K562 (cell line): ENCODE measurements around the gene NMUR2. TPM values are rescaled to one million over a fixed set of nuclear protein-coding genes. Genes with fewer than 3 reads are reported as not detected.

Experiments
- ATAC-seq: fragments of 200-7000 bp; cut with Tn5 transposase; 3 replicates; pipeline ENCODE4 v1.9.1; 2020; ENCODE audit warnings: moderate library complexity
- BruUV-seq: library from RNA; stranded (reverse); fragments of 400-500 nt; replicated peaks from 2 replicates; lab custom pipeline; 2021; lab: Mats Ljungman, UMichigan
- CTCF ChIA-PET: fragments of 300-600 bp; formaldehyde crosslinking; extraction: SDS; loops from one replicate; lab custom pipeline; 2021; ENCODE audit warnings: low intra/inter-chr PET ratio; lab: Yijun Ruan, JAX
- POLR2A ChIA-PET: fragments of 300-600, 350-650 bp; sonication (Branson Sonifier 250); formaldehyde crosslinking; extraction: SDS; loops from one replicate; lab custom pipeline; 2021; ENCODE audit warnings: antibody characterized with exemption, inconsistent platforms; lab: Yijun Ruan, JAX
- DNase-seq, 4 experiments: peaks; one replicate each; pipeline versions ENCODE4 v3.0.0 to v3.0.0-alpha.2; 2011 to 2018; ENCODE audit warnings: low spot score in 3 of 4, mixed read lengths in 3 of 4; ENCODE audit errors: extremely low read depth in 1 of 4
- FAIRE-seq: peaks from 2 replicates; lab custom pipeline; 2011; peaks lifted over from hg19 to GRCh38; lab: Jason Lieb, UNC
- H2AFZ ChIP-seq: 2 replicates; pipeline ENCODE4 v1.6.0; 2011; ENCODE audit warnings: low read depth, low read length, control low read depth, inconsistent platforms
- H3K27ac ChIP-seq: fragments of 200-600 bp; 3 replicates; pipeline ENCODE4 v1.8.0; 2011; ENCODE audit warnings: low read depth, mild to moderate bottlenecking, control low read depth, inconsistent platforms, low read length, moderate library complexity, mixed read lengths; ENCODE audit errors: extremely low read depth
- H3K27me3 ChIP-seq, 2 experiments: fragments of 300-600 bp in 1 of 2; 2 replicates in 1 of 2; 3 replicates in 1 of 2; pipeline versions ENCODE4 v1.6.0 to v1.8.0; 2011; ENCODE audit warnings: inconsistent platforms in 2 of 2, low read length in 2 of 2, mild to moderate bottlenecking in 1 of 2, mixed read lengths in 1 of 2, moderate library complexity in 1 of 2; ENCODE audit not compliant: control insufficient read depth in 2 of 2, insufficient read depth in 2 of 2
- H3K36me3 ChIP-seq: fragments of 300-600 bp; 3 replicates; pipeline ENCODE4 v1.8.0; 2011; ENCODE audit warnings: mild to moderate bottlenecking, low read length, inconsistent platforms; ENCODE audit not compliant: control insufficient read depth, insufficient read depth
- H3K4me1 ChIP-seq, 2 experiments: fragments of 200-600 bp in 1 of 2; replicated peaks in 1 of 2; 2 replicates in 1 of 2; 3 replicates in 1 of 2; pipeline versions ENCODE4 v1.5.1 to v1.8.0; 2011; ENCODE audit warnings: inconsistent platforms in 2 of 2, low read length in 2 of 2, mild to moderate bottlenecking in 1 of 2, mixed read lengths in 1 of 2, moderate library complexity in 1 of 2; ENCODE audit not compliant: control insufficient read depth in 2 of 2, insufficient read depth in 2 of 2
- H3K4me2 ChIP-seq: 2 replicates; pipeline ENCODE4 v1.6.1; 2011; ENCODE audit warnings: low read length, control low read depth, inconsistent platforms, mixed read lengths; ENCODE audit not compliant: insufficient read depth
- H3K4me3 ChIP-seq: fragments of 200-600 bp; sonication (generic), shearing (Covaris generic); 2 replicates; pipeline ENCODE4 v1.5.1; 2016; ENCODE audit warnings: control low read depth, inconsistent platforms
- H3K79me2 ChIP-seq: fragments of 200-600 bp; 3 replicates; pipeline ENCODE4 v1.8.0; 2011; ENCODE audit warnings: low read length, inconsistent platforms; ENCODE audit not compliant: control insufficient read depth, insufficient read depth
- H3K9ac ChIP-seq, 2 experiments: 2 replicates each; pipeline versions ENCODE4 v1.6.0 to v1.6.1; 2011; ENCODE audit warnings: low read depth in 2 of 2, low read length in 2 of 2, control low read depth in 1 of 2, inconsistent platforms in 1 of 2, mild to moderate bottlenecking in 1 of 2, mixed read lengths in 1 of 2; ENCODE audit not compliant: insufficient read depth in 1 of 2
- H3K9me1 ChIP-seq: one replicate; pipeline ENCODE4 v1.6.0; 2011; ENCODE audit warnings: inconsistent platforms, mild to moderate bottlenecking, low read length, moderate library complexity; ENCODE audit not compliant: control insufficient read depth, insufficient read depth
- H3K9me3 ChIP-seq: replicated peaks from 2 replicates; pipeline ENCODE4 v1.5.1; 2011; ENCODE audit warnings: low read depth, low read length, inconsistent platforms; ENCODE audit not compliant: control insufficient read depth, insufficient read depth
- H4K20me1 ChIP-seq: replicated peaks from 2 replicates; pipeline ENCODE4 v1.6.1; 2011; ENCODE audit warnings: low read length, inconsistent platforms, mixed read lengths; ENCODE audit not compliant: control insufficient read depth, insufficient read depth
- ZC3H11A ChIP-seq: IDR thresholded peaks from 2 replicates; pipeline ENCODE4 v1.6.1; 2012; ENCODE audit warnings: low read depth, low read length, improper control_type of control experiment
- WGBS: fragments of 100-300 bp; shearing (Covaris generic); methylation state at CpG from one replicate; pipeline ENCODE4 v1.1.6; 2016; ENCODE audit warnings: low coverage, mixed read lengths; ENCODE audit not compliant: insufficient coverage; ENCODE audit errors: missing lambda C conversion rate; 5-methylcytosine and 5-hydroxymethylcytosine counted together
- in situ Hi-C: fragments of 300-500 bp; cut with MboI; formaldehyde crosslinking; loops from 4 replicates; pipeline ENCODE4 v1.15.0; 2018; ENCODE audit warnings: inconsistent platforms, mixed read lengths
- intact Hi-C: fragments of 100-400 bp; cut with micrococcal nuclease; formaldehyde crosslinking; loops from 2 replicates; pipeline ENCODE4 v1.14.2; 2022
- polyA plus RNA-seq, 8 experiments: library from polyadenylated mRNA; depleted of rRNA in 4 of 8; stranded (reverse) in 5 of 8; unstranded in 3 of 8; fragments of >200 nt; fragmentation: Nextera tagmentation in 2 of 8; fragmentation: Illumina TruSeq in 1 of 8; extraction: Ambion mirVana in 2 of 8; extraction: Trizol in 1 of 8; gene quantifications; 2 replicates each; pipeline versions ENCODE4 v1.2.1 to v1.2.3, GENCODE V29; 2011 to 2014; ENCODE audit warnings: inconsistent platforms in 1 of 8, missing spikeins in 1 of 8
- total RNA-seq, 7 experiments: library from RNA; depleted of rRNA in 6 of 7; stranded (reverse); fragments of >200 nt in 6 of 7; fragmentation: Illumina TruSeq in 2 of 7; extraction: Trizol in 2 of 7; gene quantifications; 2 replicates each; pipeline versions ENCODE4 v1.2.1 to v1.2.3, GENCODE V29; 2011 to 2021; ENCODE audit warnings: low replicate concordance in 1 of 7
- TF ChIP-seq, protein P1 (sequence below): sonication (generic); formaldehyde crosslinking; IDR thresholded peaks from 2 replicates; pipeline ENCODE4 v1.8.1; 2023; ENCODE audit warnings: mild to moderate bottlenecking, missing genetic modification reagents
- TF ChIP-seq, protein P2 (sequence below), 3 experiments: fragments of 200-800 bp in 1 of 3; sonication (Bioruptor generic) in 1 of 3; sonication (generic) in 1 of 3; formaldehyde crosslinking in 1 of 3; IDR thresholded peaks; 2 replicates each; pipeline versions ENCODE4 v1.6.1 to v1.8.0; 2016 to 2022; ENCODE audit warnings: mild to moderate bottlenecking in 2 of 3, missing compliant biosample characterization in 2 of 3, missing genetic modification characterization in 2 of 3, missing genetic modification reagents in 1 of 3

Gene NMUR2
- total and polyA plus RNA-seq, 9 of the 15 experiments (the other 6 are each of a cell fraction or from before 2014, with no cell fraction given): not detected

DNA sequence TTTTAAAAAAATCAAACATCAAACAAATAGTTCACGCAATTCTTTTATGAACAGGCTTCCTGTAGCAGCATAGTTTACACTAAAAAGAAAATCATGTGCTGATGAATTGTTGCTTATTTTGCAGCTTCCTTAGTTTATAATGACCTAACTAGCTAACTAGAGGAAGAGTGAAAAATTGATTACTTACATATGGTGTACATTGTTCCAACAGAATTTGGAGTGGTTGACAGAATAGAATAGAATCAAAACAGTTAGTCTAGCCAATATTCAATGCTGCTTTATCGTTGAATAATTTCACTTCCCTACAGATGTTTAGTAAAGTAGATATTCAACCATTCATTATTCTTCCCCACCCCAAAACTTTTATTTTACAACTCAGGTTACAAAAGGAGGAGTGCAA lies 4.2 kb downstream of the NMUR2 start (continued):
- TF ChIP-seq, protein P1, sequence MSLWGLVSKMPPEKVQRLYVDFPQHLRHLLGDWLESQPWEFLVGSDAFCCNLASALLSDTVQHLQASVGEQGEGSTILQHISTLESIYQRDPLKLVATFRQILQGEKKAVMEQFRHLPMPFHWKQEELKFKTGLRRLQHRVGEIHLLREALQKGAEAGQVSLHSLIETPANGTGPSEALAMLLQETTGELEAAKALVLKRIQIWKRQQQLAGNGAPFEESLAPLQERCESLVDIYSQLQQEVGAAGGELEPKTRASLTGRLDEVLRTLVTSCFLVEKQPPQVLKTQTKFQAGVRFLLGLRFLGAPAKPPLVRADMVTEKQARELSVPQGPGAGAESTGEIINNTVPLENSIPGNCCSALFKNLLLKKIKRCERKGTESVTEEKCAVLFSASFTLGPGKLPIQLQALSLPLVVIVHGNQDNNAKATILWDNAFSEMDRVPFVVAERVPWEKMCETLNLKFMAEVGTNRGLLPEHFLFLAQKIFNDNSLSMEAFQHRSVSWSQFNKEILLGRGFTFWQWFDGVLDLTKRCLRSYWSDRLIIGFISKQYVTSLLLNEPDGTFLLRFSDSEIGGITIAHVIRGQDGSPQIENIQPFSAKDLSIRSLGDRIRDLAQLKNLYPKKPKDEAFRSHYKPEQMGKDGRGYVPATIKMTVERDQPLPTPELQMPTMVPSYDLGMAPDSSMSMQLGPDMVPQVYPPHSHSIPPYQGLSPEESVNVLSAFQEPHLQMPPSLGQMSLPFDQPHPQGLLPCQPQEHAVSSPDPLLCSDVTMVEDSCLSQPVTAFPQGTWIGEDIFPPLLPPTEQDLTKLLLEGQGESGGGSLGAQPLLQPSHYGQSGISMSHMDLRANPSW (CRISPR knock-in tag): no peak

- H3K4me3 ChIP-seq: no peak overlapping the region
- DNase-seq: no peak
- H3K79me2 ChIP-seq: no peaks in the 10 kb centered on the region
- H3K27me3 ChIP-seq: no peaks in the 10 kb centered on the region
- no peaks in the 10 kb centered on the region for H3K9me1 ChIP-seq
- ChIA-PET CTCF (no interaction called here), POLR2A (no interaction called here)
- in situ Hi-C loops (no loop called here), intact Hi-C loops (no loop called here)
- H3K27ac ChIP-seq: no peak overlapping the region
- FAIRE-seq: no peak
- no peaks in the 10 kb centered on the region for H3K36me3 ChIP-seq
- TF ChIP-seq, protein P2, sequence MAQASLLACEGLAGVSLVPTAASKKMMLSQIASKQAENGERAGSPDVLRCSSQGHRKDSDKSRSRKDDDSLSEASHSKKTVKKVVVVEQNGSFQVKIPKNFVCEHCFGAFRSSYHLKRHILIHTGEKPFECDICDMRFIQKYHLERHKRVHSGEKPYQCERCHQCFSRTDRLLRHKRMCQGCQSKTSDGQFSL (CRISPR knock-in tag; IDR thresholded peaks at IDR 0.05): no peak
- TF ChIP-seq, protein P2 (tag; IDR thresholded peaks at IDR 0.05): no peak
- TF ChIP-seq ZC3H11A: no peak
- H3K9ac ChIP-seq: no peak overlapping the region
- WGBS: 0% methylated on average over 1 of the region's 1 CpG
- no peak overlapping the region for H3K4me2 ChIP-seq
- ATAC-seq: no peak
- H4K20me1 ChIP-seq: no peaks in the 10 kb centered on the region
- H2AFZ ChIP-seq: no peak overlapping the region
- no peaks in the 10 kb centered on the region for H3K4me1 ChIP-seq
- no peaks in the 10 kb centered on the region for H3K9me3 ChIP-seq
- no TSS peak for BruUV-seq
Observed at GRCh38 chr5:152397581-152397980, 7.5 kb downstream of the NMUR2 start.
